ENCODE measurements around the gene SLC35E2B.
"Not testable (repeated sequence)": the region's sequence is repeated elsewhere in the genome, so short reads cannot be mapped to it uniquely, and the experiment has no call there.

The SLC35E2B gene

DNA sequence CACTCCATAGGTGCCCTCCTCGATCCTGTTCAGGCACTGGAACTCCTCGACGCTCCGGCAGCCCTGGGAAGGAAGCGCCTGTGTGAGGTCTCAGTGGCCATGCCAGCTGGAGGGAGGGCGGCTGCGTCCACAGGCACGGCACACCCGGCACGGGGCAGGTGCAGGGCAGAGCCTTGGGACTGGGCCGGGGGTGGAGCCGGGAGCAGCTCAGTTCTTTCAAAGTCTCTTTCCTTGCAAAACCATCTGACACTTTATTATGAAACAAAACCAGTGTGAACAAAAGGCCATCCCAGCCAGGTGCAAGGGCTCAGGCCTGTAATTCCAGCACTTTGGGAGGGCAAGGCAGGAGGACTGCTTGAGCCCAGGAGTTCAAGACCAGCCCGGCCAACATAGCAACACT is 54.1 kb downstream of the SLC35E2B start:
- not testable (repeated sequence) for DNase-seq (ENCODE audit: low read depth)

DNA sequence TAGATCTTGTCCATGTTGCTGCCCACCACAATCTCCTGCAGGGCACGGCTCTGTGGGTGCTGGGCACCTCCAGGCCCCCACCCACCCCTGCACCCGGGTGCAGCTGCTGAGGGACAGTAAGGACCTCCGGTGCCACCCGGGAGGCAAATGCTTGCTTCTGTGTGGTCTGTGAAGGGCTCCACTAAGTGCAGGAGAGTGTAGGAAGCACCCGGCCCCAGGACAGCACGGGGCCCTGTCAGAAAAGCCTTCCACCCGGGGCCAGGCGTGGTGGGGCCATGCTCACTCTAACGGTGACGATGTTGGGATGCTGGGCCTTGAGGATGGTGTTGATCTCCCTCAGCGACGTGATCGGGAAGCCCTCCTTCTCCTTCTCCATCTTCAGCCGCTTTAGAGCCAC is 55.1 kb downstream of the SLC35E2B start:
- not testable (repeated sequence) for DNase-seq (ENCODE audit: low read depth)

DNA sequence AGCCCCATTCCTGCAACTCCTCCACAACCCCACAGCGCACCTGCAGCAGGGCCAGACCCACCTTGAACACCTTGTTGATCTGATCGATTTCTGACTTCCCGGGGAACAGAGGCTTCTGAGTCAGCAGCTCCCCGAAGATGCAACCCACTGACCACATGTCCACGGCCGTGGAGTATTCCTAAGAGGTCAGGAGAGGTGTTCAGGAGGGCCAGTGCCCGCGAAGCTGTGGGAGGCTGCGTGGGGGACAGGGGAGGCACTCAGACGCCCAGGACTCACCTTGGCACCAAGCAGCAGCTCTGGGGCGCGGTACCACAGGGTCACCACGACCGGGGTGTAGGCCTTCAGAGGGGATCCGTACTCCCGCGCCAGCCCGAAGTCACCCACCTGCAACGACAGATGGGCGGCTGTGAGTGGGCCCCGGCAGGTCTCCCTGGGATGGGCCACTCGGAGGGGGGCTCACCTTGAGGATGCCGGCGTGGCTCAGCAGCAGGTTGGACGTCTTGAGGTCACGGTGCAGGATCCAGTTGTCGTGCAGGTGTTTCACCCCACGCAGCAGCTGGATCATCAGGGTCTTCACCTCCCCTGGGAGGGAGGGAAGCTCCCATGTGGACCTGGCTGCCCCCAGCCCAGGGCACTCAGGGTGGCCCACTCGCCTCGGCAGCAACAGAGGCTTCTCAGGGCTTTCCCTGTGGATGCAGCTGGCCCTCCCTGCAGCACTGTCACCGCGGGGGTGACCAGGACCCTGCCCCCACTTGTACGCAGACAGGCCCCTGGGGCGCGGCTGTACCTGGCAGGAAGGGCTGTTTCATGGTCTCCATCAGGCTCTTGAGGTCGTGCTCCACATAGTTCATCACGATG is 55.7 kb downstream of the SLC35E2B start:
- DNase-seq (ENCODE audit: low read depth), result not testable (repeated sequence)

DNA sequence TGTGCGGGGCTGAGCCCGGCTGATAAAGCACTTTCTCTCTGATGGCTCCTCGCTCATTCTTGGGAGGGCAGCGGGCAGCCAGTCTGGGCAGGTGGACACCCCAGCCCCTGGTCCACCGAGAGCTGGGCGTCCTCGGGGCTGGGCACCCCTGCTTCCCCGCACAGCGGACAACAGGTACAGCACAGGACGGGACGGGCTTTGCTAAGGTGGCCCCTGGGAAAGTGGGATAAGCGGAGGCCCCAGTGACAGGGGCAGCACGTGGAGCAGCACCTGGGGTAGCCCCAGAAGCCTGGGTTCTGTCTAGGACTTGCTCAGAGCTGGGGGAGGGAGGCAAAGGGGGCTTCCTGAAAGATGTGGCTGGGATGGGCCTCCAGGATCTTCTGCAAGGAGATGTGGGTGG is 58.0 kb downstream of the SLC35E2B start:
- not testable (repeated sequence) for DNase-seq (ENCODE audit: low read depth)

DNA sequence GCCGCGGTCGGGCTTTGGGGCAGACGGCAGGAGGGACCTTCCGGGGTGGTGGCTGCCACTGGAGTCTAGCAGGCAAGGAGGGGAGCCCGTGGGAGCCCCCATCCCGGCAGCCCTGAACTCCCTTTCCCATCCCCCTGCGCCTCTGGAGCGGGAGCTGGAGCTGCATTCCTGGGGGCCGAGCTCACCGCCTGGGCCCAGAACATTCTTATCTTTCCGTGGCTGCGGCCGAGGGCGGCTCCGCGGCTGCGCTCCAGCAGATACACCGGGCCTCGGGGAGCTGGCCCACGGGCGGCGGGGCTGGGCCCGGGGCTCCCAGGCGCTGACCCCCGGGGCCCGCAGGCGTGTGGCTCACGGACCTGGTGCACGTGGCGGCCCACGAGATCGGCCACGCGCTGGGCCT is 59.2 kb downstream of the SLC35E2B start:
- not testable (repeated sequence) for DNase-seq (ENCODE audit: low read depth)

DNA sequence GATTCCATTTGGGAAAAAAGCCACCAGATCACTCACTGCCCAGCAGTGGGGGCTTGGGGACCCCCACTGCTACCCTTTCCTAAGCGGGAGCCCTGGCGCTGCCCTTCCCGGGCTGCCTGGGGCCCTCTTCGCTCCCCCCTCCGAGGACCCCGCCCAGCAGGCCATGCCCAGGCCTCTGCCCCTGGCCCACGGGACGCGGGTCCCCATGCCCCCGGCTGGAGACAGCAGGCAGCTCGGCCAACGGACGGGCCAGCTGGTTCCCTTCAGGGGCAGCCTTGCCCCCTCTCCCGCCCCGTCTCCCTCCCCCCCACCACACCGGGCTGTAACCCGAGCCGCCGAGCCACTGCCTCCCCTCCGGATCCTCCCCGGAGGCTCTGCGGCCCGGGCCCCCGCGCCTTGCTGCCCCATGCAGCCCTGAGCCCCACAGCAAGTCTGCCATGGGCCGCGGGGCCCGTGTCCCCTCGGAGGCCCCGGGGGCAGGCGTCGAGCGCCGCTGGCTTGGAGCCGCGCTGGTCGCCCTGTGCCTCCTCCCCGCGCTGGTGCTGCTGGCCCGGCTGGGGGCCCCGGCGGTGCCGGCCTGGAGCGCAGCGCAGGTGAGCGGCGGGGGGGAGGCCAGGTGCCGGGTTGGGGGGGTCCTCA is 60.7 kb downstream of the SLC35E2B start, which contains the start of gene MMP23B:
TSS of gene MMP23B (plus strand) at position 392 of the 639 bp plus-strand sequence. CDS start at position 438, 46 bp downstream.
- no peak for DNase-seq (ENCODE audit: low read depth)

DNA sequence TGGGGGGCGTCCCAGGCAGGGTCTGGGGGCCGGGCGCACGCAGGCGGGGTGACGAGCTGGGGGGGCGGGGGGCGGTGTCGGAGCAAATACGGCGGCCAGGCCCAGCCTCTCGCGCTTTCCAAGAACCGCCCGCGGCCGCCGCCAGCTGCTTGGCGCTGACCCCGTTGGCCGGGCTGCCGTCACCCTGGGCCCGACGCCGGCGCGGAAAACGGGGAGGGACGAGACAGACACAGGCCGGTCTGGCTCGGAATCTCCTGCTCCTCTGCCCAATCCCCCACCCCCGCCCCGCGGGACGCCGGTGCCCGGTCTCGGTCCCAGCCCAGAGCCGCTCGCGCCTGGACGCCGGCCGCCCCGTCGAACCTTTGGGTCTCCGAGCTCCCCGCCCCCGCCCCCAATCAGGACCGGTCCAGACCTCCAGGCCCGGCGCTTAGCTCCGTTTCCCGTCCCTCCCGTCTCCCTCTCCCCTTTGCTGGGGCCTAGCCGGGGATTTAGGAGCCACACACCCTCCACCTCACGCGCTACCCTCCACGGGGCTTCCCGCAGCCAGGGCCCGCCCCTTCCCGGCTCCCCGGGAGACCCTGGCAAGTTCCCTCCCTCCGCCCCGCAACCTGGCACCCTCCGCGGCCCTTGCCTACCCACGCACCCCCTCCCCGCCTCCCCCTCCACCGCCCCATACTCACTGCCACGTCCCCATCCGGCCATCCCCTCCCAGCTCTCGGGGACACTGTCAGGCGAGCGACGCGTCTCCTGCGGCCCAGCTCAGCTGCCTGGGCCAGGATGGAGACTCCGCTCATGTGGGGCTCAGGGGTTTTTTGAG is 61.4 kb downstream of the SLC35E2B start:
- no peak for DNase-seq (ENCODE audit: low read depth)

DNA sequence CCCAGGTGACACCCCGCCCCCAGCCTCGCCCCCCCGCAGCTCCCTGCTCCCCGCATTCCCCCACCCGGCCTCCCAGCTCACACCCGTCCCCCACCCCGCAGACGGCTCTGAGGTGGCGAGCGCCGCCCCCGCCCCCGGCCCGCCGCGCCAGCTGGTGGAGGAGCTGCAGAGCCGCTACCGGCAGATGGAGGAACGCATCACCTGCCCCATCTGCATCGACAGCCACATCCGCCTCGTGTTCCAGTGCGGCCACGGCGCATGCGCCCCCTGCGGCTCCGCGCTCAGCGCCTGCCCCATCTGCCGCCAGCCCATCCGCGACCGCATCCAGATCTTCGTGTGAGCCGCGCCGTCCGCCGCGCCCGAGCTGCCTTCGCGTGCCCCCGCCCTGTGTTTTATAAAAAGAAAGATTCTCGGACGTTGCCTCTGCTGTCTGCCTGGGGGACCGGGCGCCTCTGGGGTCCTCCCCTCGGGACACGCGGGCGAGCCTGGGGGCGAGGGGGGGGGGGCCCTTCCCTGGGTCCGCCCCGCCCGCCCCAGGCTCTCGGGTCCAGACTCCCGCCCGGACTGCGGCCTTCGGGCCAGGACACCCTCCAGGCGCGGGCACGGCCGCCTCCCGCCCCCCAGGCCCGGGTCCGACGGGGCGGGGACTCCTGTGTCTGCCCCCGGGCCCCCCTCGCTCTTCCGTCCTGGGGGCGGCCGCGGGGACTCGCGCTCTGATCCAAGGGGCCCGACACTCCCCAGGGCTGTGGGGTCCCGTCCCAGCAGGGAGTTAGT is 62.2 kb downstream of the SLC35E2B start:
- DNase-seq (ENCODE audit: low read depth), result peak; percentile 91

DNA sequence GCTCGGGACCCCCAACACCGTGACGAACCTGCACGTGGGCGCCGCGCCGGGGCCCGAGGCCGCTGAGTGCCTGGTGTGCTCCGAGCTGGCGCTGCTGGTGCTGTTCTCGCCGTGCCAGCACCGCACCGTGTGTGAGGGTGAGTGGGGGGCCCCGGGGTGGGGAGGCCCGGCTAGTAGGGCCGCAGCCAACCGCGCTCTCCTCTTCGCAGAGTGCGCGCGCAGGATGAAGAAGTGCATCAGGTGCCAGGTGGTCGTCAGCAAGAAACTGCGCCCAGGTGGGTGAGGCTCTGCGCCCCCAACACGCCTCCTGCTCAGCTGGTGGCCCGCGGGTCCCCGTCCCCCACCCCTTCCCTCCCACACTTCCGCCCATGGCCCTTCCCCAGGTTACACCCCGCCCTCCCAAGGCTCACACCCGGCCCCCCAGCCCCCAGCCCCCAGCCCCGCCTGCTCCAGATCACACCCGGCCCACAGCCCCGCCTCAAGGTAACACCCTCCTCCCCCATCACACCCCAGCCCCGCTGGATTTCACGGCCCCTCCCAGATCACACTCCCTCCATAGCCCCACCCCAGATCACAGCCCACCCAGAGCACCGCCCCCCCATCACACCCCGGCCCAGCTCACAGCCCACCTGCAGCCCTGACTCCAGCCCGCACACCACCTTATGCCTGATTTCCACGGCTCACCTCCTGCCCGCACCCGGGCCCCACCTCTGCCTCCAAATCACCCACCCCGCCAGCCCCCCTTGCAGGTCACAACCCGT is 63.0 kb downstream of the SLC35E2B start:
- DNase-seq (ENCODE audit: low read depth), result peak; percentile 72

DNA sequence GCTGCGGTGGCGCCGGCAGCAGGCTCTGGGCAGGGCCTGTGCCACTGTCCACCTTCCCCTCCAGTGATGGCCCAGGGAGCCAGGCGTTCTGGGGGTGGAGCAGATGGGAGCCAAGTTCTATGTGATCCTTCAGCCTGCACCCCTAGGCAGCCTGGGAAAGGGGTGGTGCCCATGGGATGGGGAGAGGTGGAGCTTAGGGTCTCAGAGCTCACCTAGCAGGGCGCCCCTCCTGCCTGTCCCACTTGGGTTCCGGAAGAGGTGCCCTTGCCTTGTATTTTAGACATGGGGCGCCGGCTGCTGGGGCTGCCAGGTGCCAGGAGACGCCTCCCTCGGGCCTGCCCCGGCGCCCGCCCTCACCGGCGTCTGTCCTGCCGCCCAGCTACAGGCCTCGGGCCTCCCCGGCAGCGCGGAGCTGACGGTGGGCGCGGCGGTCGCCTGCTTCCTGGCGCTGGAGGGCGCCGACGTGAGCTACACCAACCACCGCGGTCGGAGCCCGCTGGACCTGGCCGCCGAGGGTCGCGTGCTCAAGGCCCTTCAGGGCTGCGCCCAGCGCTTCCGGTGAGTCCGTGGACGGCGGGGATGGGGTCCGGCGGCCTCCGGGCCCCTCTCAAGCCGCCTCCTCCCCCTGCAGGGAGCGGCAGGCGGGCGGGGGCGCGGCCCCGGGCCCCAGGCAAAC is 63.7 kb downstream of the SLC35E2B start:
- DNase-seq (ENCODE audit: low read depth), result peak; percentile 22

DNA sequence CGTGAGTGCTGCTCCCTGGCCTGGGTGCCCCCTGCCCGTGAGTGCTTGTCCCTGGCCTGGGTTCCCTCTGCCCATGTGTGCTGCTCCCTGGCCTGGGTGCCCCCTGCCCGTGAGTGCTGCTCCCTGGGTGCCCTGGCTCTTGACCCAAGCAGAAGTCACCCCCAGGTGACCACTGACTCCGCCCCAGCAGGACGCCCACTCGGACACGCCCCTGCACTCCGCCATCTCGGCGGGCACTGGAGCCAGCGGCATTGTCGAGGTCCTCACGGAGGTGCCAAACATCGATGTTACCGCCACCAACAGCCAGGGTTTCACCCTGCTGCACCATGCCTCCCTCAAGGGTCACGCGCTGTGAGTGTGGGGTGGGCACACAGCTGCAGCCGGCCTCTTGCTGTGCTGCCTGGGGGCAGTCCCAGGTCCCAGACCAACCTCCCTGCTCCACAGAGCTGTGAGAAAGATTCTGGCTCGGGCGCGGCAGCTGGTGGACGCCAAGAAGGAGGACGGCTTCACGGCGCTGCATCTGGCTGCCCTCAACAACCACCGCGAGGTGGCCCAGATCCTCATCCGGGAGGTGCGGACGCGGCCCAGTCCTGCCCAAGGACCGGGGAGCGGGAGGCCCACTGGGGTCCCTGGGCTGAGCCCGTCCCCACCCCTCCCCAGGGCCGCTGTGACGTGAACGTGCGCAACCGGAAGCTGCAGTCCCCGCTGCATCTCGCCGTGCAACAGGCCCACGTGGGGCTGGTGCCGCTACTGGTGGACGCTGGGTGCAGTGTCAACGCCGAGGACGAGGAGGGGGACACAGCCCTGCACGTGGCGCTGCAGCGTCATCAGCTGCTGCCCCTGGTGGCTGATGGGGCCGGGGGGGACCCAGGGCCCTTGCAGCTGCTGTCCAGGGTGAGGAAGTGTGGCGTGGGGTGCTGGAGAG is 64.5 kb downstream of the SLC35E2B start:
- DNase-seq (ENCODE audit: low read depth), result no peak

DNA sequence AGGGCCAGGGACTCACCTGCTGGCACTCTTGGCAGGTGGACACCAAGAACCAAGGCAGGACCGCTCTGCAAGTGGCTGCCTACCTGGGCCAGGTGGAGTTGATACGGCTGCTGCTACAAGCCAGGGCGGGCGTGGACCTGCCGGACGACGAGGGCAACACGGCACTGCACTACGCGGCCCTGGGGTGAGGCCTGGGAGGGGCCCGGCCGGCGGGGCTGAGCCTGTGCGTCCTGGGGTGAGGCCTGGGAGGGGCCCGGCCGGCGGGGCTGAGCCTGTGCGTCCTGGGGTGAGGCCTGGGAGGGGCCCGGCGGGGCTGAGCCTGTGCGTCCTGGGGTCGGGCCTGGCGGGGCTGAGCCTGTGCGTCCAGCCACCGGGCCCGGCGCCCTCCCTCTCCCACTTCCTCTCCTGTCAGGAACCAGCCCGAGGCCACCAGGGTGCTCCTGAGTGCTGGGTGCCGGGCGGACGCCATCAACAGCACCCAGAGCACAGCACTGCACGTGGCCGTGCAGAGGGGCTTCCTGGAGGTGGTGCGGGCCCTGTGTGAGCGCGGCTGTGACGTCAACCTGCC is 65.2 kb downstream of the SLC35E2B start:
- no peak for DNase-seq (ENCODE audit: low read depth)

DNA sequence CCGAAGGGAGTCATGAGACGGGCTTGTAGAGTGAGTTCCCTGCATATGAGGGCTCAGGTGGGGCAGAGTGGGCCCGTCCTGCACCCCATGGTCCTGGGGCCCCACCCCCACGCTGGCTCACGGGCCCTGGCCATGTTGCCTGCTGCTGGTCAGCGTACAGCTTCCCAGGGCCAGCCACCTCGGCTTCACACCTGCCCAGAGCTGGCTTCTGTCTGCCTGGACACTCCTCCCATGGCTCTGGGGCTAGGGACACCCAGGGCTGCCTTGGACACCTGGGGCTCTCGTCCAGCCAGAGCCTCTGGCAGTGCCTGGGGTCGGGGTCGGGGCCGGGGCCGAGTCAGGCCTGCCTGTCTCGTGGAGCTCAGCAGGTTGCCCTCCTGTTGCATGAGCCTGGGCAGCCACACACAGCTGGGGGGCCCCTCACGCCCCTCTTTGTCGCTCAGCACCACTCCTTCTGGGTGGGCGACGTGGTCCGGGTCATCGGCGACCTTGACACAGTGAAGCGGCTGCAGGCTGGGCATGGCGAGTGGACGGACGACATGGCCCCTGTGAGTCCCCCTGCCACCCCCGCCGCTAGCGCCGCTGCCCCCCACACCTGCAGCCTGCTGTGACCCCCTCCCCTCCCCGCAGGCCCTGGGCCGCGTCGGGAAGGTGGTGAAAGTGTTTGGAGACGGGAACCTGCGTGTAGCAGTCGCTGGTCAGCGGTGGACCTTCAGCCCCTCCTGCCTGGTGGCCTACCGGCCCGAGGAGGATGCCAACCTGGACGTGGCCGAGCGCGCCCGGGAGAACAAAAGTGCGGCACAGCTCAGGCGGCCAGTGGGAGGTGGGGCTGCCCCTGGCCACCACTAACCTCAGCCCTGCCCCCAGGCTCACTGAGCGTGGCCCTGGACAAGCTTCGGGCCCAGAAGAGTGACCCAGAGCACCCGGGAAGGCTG is 66.1 kb downstream of the SLC35E2B start:
- no peak for DNase-seq (ENCODE audit: low read depth)

DNA sequence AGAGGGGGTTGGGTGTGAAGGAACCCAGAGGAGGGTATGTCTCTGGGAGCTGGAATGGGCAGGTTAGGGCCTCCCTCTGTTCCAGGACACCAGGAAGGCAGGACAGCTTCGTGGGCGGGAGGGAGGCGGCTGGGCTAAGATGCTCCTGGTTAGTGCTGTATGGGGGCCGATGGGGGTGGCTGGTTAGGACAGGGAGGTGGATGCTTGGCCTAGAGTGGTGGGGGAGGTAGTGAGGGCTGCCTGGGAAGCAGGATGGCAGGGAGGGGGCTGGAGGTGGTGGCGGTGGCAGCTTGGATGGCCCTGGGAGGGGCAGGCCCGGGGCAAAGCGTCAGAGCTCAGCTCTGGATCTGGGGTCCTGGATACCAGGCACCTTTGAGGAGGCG is 66.8 kb downstream of the SLC35E2B start:
- DNase-seq (ENCODE audit: low read depth), result no peak

DNA sequence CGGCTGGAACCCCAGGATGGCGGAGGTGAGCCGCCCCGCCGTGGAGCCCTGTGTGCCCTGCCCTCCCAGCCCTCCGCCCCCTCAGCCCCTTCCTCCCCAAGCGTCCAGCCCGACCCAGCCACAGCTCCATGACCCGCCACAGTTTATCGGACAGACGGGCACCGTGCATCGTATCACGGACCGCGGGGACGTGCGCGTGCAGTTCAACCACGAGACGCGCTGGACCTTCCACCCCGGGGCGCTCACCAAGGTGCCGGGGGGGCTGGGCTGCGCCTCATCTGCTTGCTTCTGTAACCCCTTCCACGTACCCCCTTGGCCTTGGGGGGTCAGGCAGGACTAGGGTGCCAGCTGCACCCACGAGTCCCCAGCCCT is 67.2 kb downstream of the SLC35E2B start:
- no peak for DNase-seq (ENCODE audit: low read depth)

DNA sequence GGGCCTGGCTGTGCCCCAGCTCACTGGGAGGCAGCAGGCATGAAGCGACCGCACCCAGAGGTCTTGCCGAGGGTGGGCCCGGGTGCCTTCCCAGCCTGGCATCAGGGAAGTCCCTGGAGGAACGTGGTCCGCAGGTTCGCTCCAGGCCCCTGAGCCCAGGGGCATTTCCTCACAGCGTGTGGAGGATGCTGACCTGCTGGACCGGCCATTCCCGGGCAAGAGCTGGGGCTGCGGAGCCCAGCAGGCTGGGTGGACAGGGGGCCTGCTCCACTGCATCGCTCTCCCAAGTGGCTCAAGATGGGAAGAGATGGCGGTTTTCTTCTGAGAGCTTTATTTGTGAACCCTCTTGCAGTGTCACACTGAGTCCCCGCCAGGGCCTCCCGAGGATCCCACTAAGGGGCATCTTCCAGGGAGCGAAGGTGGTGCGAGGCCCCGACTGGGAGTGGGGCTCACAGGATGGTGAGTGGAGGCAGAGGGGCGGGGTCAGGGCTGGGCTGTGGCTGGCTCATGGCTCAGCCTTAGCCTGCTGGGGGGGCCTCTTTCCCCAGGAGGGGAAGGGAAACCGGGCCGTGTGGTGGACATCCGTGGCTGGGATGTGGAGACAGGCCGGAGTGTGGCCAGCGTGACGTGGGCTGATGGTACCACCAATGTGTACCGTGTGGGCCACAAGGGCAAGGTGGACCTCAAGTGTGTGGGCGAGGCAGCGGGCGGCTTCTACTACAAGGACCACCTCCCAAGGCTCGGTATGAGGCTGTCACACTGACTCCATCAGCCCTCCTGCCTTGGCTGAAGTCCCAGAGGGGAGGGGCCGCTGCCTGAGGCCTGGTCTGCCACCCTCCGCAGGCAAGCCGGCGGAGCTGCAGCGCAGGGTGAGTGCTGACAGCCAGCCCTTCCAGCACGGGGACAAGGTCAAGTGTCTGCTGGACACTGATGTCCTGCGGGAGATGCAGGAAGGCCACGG is 67.9 kb downstream of the SLC35E2B start:
- no peak for DNase-seq (ENCODE audit: low read depth)

Data from stimulated activated CD4-positive, alpha-beta T cell treated with anti-CD3 and anti-CD28 coated beads, Interleukin-2, amount 100 ng/mL, for 4 hours (primary cell).